Heart left ventricle (tissue), 16 donors: ENCODE data around the gene GALNT18. TPM values are rescaled to one million over a fixed set of nuclear protein-coding genes. Genes with fewer than 3 reads are reported as not detected.

ENCODE experiments used
- ATAC-seq, 4 donors: fragments of 200-7000 bp; cut with Tn5 transposase; one replicate each; pipeline ENCODE4 v1.9.1; 2020 to 2022; ENCODE audit warnings: moderate library complexity in 4 of 4, mild to moderate bottlenecking in 3 of 4, moderate number of reproducible peaks in 1 of 4
- DNase-seq, 5 donors: peaks; one replicate each; pipeline ENCODE4 v3.0.0-alpha.2; 2020
- H3K27ac ChIP-seq, 12 donors: fragments of 200-600 bp; sonication (generic) in 4 of 12; one replicate each; pipeline versions ENCODE4 v1.5.0 to v1.8.0; 2016 to 2022; ENCODE audit warnings: mild to moderate bottlenecking in 2 of 12
- H3K27me3 ChIP-seq, 9 donors: fragments of 200-600 bp; sonication (generic) in 2 of 9; one replicate each; pipeline versions ENCODE4 v1.5.1 to v1.8.0; 2016 to 2022; ENCODE audit warnings: mild to moderate bottlenecking in 3 of 9
- H3K36me3 ChIP-seq, 9 donors: fragments of 200-600 bp; sonication (generic) in 2 of 9; one replicate each; pipeline versions ENCODE4 v1.5.0 to v1.8.0; 2018 to 2022; ENCODE audit warnings: mild to moderate bottlenecking in 2 of 9
- H3K4me1 ChIP-seq, 12 donors: fragments of 200-600 bp; sonication (generic) in 4 of 12; one replicate each; pipeline versions ENCODE4 v1.5.0 to v1.8.0; 2016 to 2022; ENCODE audit warnings: mild to moderate bottlenecking in 3 of 12
- H3K4me3 ChIP-seq, 12 donors: fragments of 200-600 bp; sonication (generic) in 4 of 12; one replicate each; pipeline versions ENCODE4 v1.5.0 to v1.8.0; 2017 to 2022; ENCODE audit warnings: mild to moderate bottlenecking in 9 of 12, moderate library complexity in 4 of 12
- H3K9me3 ChIP-seq, 12 donors: fragments of 200-600 bp; sonication (generic) in 4 of 12; one replicate each; pipeline versions ENCODE4 v1.5.0 to v1.8.0; 2016 to 2022; ENCODE audit warnings: mild to moderate bottlenecking in 1 of 12
- CTCF ChIP-seq, 12 donors: fragments of 200-600 bp; sonication (generic) in 4 of 12; IDR thresholded peaks; one replicate each; pipeline versions ENCODE4 v1.5.0 to v1.8.0; 2018 to 2022; ENCODE audit warnings: antibody characterized with exemption in 12 of 12, mild to moderate bottlenecking in 5 of 12
- POLR2A ChIP-seq, 2 donors: fragments of 450-650 bp; IDR thresholded peaks; one replicate each; pipeline ENCODE4 v1.6.1; 2017; ENCODE audit warnings: antibody characterized with exemption in 2 of 2, mild to moderate bottlenecking in 2 of 2, moderate library complexity in 2 of 2
- WGBS, 4 donors: extraction: QIAGEN DNeasy Blood & Tissue Kit in 2 of 4; methylation state at CpG; one replicate each; pipeline versions ENCODE4 v1.1.5 to v1.1.7; 2013 to 2018; 5-methylcytosine and 5-hydroxymethylcytosine counted together
- intact Hi-C, 10 donors: fragments of 100-400 bp; cut with DNase I; formaldehyde crosslinking; loops; one replicate each; pipeline versions ENCODE4 v1.11.1 to v1.14.2; 2022
- polyA plus RNA-seq, 2 donors: library from polyadenylated mRNA; stranded (reverse); fragments of 200-250 nt; gene quantifications; one replicate each; pipeline ENCODE4 v1.2.3, GENCODE V29; 2013
- total RNA-seq, 9 donors: library from RNA; depleted of rRNA in 2 of 9; stranded (reverse); fragments of >200 nt in 2 of 9; fragmentation: NEBNext Ultra II Directional in 3 of 9; extraction: Animal tissue kit (Norgen Biotek cat#: 25700) in 3 of 9; gene quantifications; one replicate each; pipeline versions ENCODE4 v1.1.0 to v1.2.4, GENCODE V29; 2016 to 2023
- donor health status: ischemic (EF 13 %, LVEDD 7.1; RV severe dilation, severe dysfunction).
- donor health status: healthy with polysubstance abuse.
- donor health status: DM: no; HTN: yes; CAD: no.
- donor health status: DM: no; HTN: no; CAD: no.
- donor health status: ischemic (EF 25% LVEDD 6.9; RV normal size, moderate dysfunction).
- donor health status: ischemic (EF 25% LVEDD 5.7; RV mildly dilated, moderate dysfunction).
- donor health status: healthy.
- donor health status: DM: yes; HTN: yes; CAD: no.
- donor health status: ischemic (EF 35%, LVEDD 5.7; RV mildly dilated, moderate dysfunction).
- donor health status: nonischemic (EF 11% LVEDD 7.7; RV severe dilation, severe dysfunction).
- donor health status: DM: yes; HTN: yes; CAD: no.
- donor health status: PGD.
- donor health status: ischemic (EF 29% LVEDD 5.4; RV normal size, mild dysfunction).
- donor health status: nonischemic (EF 23%, LVEDD 6.1; RV moderate dilation, normal function).

The GALNT18 gene
- total and polyA plus RNA-seq, 11 donors = 9.0 to 31.8 (median 17.3) TPM

- peak overlapping the region in 11 of 12 donors; percentile 38 to 87 (median 70) for H3K27ac ChIP-seq
- no peak for TF ChIP-seq POLR2A (IDR thresholded peaks at IDR 0.05)
- no peak for TF ChIP-seq CTCF (IDR thresholded peaks at IDR 0.05)
Measured at GRCh38 chr11:11580841-11581411, 40.9 kb downstream of the GALNT18 start.

GRCh38 chr11:11580012-11580411 is 41.8 kb downstream of the GALNT18 start:
- no peaks in the 10 kb centered on the region for H3K9me3 ChIP-seq
- H3K4me3 ChIP-seq = no peak overlapping the region
- H3K27ac ChIP-seq = peak overlapping the region in 8 of 12 donors; percentile 56 to 87 (median 70)
- intact Hi-C loops = loop anchor here in 6 of 10 donors (5.0 kb wide), 3 partner anchors 37 to 43 kb away; no protein-coding TSS in a partner anchor
- ATAC-seq (no peak), DNase-seq (no peak)
- H3K4me1 ChIP-seq = peaks cover 15 to 92% (median 64%) of the 10 kb centered on the region in 12 donors
- TF ChIP-seq POLR2A (IDR thresholded peaks at IDR 0.05) (no peak), CTCF (IDR thresholded peaks at IDR 0.05) (no peak)
- 92 to 98% (median 96%) methylated on average over 5 of the region's 5 CpGs for WGBS, 4 donors
- no peaks in the 10 kb centered on the region for H3K36me3 ChIP-seq
- no peaks in the 10 kb centered on the region for H3K27me3 ChIP-seq

More at GRCh38 chr11:11580841-11581411, 40.9 kb downstream of the GALNT18 start:
- WGBS, 4 donors = 16 to 25% (median 21%) methylated on average over 7 to 10 of the region's 10 CpGs
- no peak overlapping the region for H3K4me3 ChIP-seq
- no peaks in the 10 kb centered on the region for H3K9me3 ChIP-seq
- ATAC-seq = peak; percentile 62 to 78 (median 74)
- H3K27me3 ChIP-seq = no peaks in the 10 kb centered on the region
- H3K4me1 ChIP-seq = peaks cover 15 to 91% (median 64%) of the 10 kb centered on the region in 12 donors
- no peaks in the 10 kb centered on the region for H3K36me3 ChIP-seq
- intact Hi-C loops = loop anchor here in 6 of 10 donors (5.0 kb wide), 3 partner anchors 36 to 44 kb away; no protein-coding TSS in a partner anchor
- DNase-seq = peak in 3 of 5 donors; percentile 33 to 53 (median 43)

- DNase-seq = peak in 2 of 5 donors; percentile 14 to 31
- Histone ChIP-seq H3K27me3 (no peaks in the 10 kb centered on the region), H3K4me3 (no peak overlapping the region), H3K4me1 (peaks cover 10 to 94% (median 63%) of the 10 kb centered on the region in 12 donors), H3K9me3 (no peaks in the 10 kb centered on the region), H3K27ac (peak overlapping the region in 5 of 12 donors; percentile 11 to 87 (median 70)), H3K36me3 (no peaks in the 10 kb centered on the region)
- intact Hi-C loops = loop anchor here in 1 of 10 donors (5.0 kb wide), 1 partner anchor 42 kb away; no protein-coding TSS in a partner anchor
- no peak for ATAC-seq
- WGBS, 4 donors = 79 to 84% (median 82%) methylated on average over 12 to 13 of the region's 13 CpGs
- no peak for TF ChIP-seq POLR2A (IDR thresholded peaks at IDR 0.05)
- no peak for TF ChIP-seq CTCF (IDR thresholded peaks at IDR 0.05)
Measured at GRCh38 chr11:11579012-11579988, 42.5 kb downstream of the GALNT18 start.
